Measurements from ENCODE around the gene USB1. TPM values are rescaled to one million over a fixed set of nuclear protein-coding genes. Genes with fewer than 3 reads are reported as not detected.

USB1 gene
- total RNA-seq, 4 donors from 2014 or later, result 21.3 to 63.4 (median 45.2) TPM

- Histone ChIP-seq H3K4me3 (no peak overlapping the region), H3K9me3 (no peaks in the 10 kb centered on the region), H3K27ac (no peak overlapping the region), H3K27me3 (no peaks in the 10 kb centered on the region), H3K36me3 (peaks cover 0 to 5% (median 0%) of the 10 kb centered on the region in 4 donors), H3K4me1 (no peaks in the 10 kb centered on the region)
- DNase-seq, result no peak
- WGBS, 2 donors (ENCODE audit: low coverage in 1 of 2), result 91 to 100% methylated on average over 1 to 6 of the region's 6 CpGs
- TF ChIP-seq, protein P1, sequence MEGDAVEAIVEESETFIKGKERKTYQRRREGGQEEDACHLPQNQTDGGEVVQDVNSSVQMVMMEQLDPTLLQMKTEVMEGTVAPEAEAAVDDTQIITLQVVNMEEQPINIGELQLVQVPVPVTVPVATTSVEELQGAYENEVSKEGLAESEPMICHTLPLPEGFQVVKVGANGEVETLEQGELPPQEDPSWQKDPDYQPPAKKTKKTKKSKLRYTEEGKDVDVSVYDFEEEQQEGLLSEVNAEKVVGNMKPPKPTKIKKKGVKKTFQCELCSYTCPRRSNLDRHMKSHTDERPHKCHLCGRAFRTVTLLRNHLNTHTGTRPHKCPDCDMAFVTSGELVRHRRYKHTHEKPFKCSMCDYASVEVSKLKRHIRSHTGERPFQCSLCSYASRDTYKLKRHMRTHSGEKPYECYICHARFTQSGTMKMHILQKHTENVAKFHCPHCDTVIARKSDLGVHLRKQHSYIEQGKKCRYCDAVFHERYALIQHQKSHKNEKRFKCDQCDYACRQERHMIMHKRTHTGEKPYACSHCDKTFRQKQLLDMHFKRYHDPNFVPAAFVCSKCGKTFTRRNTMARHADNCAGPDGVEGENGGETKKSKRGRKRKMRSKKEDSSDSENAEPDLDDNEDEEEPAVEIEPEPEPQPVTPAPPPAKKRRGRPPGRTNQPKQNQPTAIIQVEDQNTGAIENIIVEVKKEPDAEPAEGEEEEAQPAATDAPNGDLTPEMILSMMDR (IDR thresholded peaks at IDR 0.05), result no peak
- TF ChIP-seq EP300 (IDR thresholded peaks at IDR 0.05; ENCODE audit: low read depth) (no peak), POLR2A (IDR thresholded peaks at IDR 0.05) (no peak), POLR2AphosphoS5 (IDR thresholded peaks at IDR 0.05) (no peak)
- intact Hi-C loops (cut with DNase I; ENCODE audit: low total_unique reads) (no loop called here), in situ Hi-C loops (cut with MboI; ENCODE audit: low pct_ligation_motif_present in 1 of 4, low pct_unique_long_range_greater_than_20kb in 1 of 4, low sequenced_read_pairs in 3 of 4) (no loop called here)
Observed at GRCh38 chr16:58036943-58037342, 35.7 kb downstream of the USB1 start.

DNA sequence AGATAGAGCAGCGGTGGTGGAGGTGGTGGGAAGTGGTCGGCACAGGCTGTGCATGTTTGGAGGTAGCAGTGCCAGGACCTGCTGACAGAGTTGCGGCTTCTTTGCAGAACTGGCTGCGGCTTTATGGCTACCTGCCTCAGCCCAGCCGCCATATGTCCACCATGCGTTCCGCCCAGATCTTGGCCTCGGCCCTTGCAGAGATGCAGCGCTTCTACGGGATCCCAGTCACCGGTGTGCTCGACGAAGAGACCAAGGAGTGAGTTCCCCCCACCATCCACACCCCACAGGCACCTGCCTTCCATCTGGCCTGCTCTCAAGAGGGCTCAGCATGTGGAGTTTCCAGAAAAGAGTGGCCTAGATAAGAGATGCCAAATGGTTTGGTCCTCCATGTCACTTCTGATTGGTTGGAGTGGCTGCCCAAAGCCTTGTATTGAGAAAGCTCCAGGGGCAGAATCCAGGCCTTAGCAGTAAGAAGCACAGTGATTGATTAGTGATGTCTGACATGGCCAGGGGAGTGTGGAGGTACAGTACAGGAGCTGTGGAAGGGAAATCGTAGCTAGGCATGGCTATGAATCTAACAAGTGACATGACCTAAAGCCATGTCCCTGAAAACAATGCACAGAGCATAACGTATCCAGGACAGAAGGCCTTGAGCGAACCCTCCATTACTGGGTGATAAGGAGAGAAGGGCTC, 36.3 kb downstream of the USB1 start:
- Histone ChIP-seq H3K9me3 (no peaks in the 10 kb centered on the region), H3K4me3 (no peak overlapping the region), H3K4me1 (no peaks in the 10 kb centered on the region), H3K27me3 (no peaks in the 10 kb centered on the region), H3K36me3 (peaks cover 0 to 5% (median 0%) of the 10 kb centered on the region in 4 donors), H3K27ac (no peak overlapping the region)
- TF ChIP-seq POLR2A (IDR thresholded peaks at IDR 0.05) (no peak), POLR2AphosphoS5 (IDR thresholded peaks at IDR 0.05) (no peak), EP300 (IDR thresholded peaks at IDR 0.05; ENCODE audit: low read depth) (no peak)
- TF ChIP-seq, protein P1 (IDR thresholded peaks at IDR 0.05), result no peak
- WGBS, 2 donors (ENCODE audit: low coverage in 1 of 2), result 87 to 94% methylated on average over 4 to 16 of the region's 16 CpGs
- in situ Hi-C loops (cut with MboI; ENCODE audit: low pct_ligation_motif_present in 1 of 4, low pct_unique_long_range_greater_than_20kb in 1 of 4, low sequenced_read_pairs in 3 of 4) (no loop called here), intact Hi-C loops (cut with DNase I; ENCODE audit: low total_unique reads) (no loop called here)
- no peak for DNase-seq

GRCh38 chr16:58038219-58038641, 37.0 kb downstream of the USB1 start:
- TF ChIP-seq POLR2AphosphoS5 (IDR thresholded peaks at IDR 0.05) (no peak), POLR2A (IDR thresholded peaks at IDR 0.05) (no peak), EP300 (IDR thresholded peaks at IDR 0.05; ENCODE audit: low read depth) (no peak)
- TF ChIP-seq, protein P1 (IDR thresholded peaks at IDR 0.05), result no peak
- Histone ChIP-seq H3K36me3 (peaks cover 0 to 5% (median 0%) of the 10 kb centered on the region in 4 donors), H3K9me3 (no peaks in the 10 kb centered on the region), H3K4me1 (no peaks in the 10 kb centered on the region), H3K4me3 (no peak overlapping the region), H3K27ac (no peak overlapping the region), H3K27me3 (no peaks in the 10 kb centered on the region)
- intact Hi-C loops (cut with DNase I; ENCODE audit: low total_unique reads) (no loop called here), in situ Hi-C loops (cut with MboI; ENCODE audit: low pct_ligation_motif_present in 1 of 4, low pct_unique_long_range_greater_than_20kb in 1 of 4, low sequenced_read_pairs in 3 of 4) (no loop called here)
- no peak for DNase-seq
- 93% methylated on average over 19 of the region's 20 CpGs; no CpG with 5 or more reads in 1 of the 2 donors for WGBS, 2 donors (ENCODE audit: low coverage in 1 of 2)

DNA sequence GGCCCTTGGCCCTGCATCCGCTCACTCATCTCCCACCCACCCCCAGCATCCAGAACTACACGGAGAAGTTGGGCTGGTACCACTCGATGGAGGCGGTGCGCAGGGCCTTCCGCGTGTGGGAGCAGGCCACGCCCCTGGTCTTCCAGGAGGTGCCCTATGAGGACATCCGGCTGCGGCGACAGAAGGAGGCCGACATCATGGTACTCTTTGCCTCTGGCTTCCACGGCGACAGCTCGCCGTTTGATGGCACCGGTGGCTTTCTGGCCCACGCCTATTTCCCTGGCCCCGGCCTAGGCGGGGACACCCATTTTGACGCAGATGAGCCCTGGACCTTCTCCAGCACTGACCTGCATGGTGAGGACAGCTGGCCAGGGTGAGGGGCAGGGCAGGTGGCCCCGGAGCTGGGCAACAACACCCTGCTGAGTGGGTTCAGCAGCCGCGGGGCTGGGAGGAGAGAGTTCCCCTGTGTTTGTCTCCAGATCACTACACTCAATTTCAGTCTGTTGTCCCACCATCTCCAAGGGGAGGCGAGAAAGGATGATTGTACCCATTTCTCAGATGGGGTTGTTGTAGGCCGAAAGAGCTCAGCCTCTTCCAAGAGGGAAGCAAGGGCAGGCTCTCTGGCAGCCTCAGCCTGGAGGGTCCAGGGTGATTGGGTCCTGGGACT, 38.8 kb downstream of the USB1 start:
- H3K36me3 ChIP-seq, result peaks cover 0 to 5% (median 0%) of the 10 kb centered on the region in 4 donors
- no peaks in the 10 kb centered on the region for H3K9me3 ChIP-seq
- TF ChIP-seq POLR2A (IDR thresholded peaks at IDR 0.05) (no peak), EP300 (IDR thresholded peaks at IDR 0.05; ENCODE audit: low read depth) (no peak), POLR2AphosphoS5 (IDR thresholded peaks at IDR 0.05) (no peak)
- TF ChIP-seq, protein P1 (IDR thresholded peaks at IDR 0.05), result no peak
- intact Hi-C loops (cut with DNase I; ENCODE audit: low total_unique reads), result no loop called here
- in situ Hi-C loops (cut with MboI; ENCODE audit: low pct_ligation_motif_present in 1 of 4, low pct_unique_long_range_greater_than_20kb in 1 of 4, low sequenced_read_pairs in 3 of 4), result no loop called here
- WGBS, 2 donors (ENCODE audit: low coverage in 1 of 2), result 94% methylated on average over 26 of the region's 26 CpGs; no CpG with 5 or more reads in 1 of the 2 donors
- H3K27me3 ChIP-seq, result no peaks in the 10 kb centered on the region
- DNase-seq, result no peak
- no peak overlapping the region for H3K27ac ChIP-seq
- H3K4me1 ChIP-seq, result no peaks in the 10 kb centered on the region
- no peak overlapping the region for H3K4me3 ChIP-seq
